ENCODE results near the gene SLC25A40. TPM values are rescaled to one million over a fixed set of nuclear protein-coding genes. Genes with fewer than 3 reads are reported as not detected.
"Not testable (repeated sequence)": the region's sequence is repeated elsewhere in the genome, so short reads cannot be mapped to it uniquely, and the experiment has no call there.

Gene SLC25A40
- polyA plus RNA-seq, 5 donors, result 22.7 to 48.1 (median 41.9) TPM

DNA sequence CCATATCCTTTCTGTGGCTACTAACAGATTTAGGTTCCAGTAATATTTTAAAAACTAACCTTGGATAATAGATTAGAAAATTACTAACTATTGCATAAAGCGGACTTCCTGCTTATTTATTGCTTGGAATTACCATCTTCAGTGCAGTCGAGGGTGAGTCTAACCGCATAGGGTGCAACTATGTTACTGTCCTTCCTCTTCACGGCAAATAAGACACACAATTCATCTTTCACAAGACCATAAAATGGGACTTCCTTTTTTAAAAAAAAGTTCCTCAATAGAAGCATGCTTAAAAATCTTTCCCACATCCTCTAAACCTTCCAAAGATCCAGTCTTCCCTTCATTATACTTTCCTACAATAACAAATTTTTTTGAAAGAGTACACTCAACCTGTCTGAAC lies 2.1 kb downstream of the SLC25A40 start:
- DNase-seq, result no peak

DNA sequence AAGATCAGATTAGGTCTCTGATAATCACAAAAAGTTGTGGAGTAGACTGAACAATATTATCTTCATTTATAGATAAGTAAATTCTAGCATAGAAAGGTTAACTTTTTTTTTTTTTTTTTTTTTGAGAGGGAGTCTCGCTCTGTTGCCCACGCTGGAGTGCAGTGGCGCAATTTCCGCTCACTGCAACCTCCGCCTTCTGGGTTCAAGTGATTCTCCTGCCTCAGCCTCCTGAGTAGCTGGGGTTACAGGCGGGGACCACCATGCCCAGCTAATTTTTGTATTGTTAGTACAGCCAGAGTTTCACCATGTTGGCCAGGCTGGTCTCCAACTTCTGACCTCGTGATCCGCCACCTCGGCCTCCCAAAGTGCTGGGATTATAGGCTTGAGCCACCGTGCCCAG lies 2.8 kb downstream of the SLC25A40 start:
- DNase-seq, result not testable (repeated sequence)

DNA sequence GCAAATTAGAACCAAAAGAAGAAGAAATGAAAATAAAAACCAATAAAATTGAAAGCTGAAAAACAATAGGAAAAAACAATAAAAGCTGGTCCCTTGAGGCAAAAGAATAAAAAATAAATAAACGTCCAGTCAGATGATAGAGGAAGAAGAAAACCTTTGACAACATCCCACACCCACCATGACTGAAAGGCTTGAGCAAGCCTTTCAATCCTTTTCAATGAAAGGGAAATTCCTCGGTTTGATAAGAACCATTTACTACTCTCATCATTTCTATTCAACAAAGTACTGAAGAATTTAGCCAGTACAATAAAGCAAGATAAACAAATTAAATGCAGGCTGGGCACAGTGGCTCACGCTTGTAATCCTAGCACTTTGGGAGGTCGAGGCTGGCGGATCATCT lies 3.8 kb downstream of the SLC25A40 start:
- no peak for DNase-seq

DNA sequence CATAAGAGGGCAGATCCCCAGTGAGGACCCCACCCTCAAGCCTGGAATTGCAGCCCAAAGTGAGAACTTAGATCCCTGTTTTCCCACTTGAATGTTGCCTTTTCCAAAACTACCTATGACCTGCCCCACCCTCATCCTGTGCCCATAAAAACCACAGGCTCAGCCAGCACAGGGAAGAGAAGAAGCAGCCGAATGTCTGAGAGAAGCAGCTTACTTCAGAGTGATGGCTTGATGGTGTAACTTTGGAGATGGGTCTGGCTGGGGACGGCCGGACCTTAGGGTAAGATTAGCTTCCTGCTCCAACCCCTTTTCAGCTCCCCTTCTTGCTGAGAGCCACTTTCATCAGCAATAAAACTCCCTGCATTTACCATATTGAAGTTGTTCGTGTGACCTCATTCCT lies 5.7 kb downstream of the SLC25A40 start:
- no peak for DNase-seq

DNA sequence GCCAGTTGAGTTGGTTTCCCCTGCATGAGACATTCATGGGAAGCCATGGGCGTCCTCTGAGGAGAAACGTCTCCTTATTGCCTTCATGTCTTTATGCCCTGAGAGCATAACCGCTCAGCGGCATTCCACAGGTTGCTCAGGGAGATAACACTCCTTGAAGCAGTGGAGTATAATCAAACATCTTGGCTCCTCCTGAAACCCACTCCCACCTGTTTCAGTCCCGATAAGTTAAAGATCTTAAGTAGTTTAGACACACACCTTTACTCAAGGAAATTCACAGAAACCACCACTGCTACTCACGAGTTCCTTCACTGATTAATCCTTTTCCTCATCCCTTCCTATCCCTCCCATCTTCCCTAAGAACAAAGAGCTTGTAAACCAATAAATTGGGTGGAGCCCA lies 9.6 kb downstream of the SLC25A40 start:
- DNase-seq, result not testable (repeated sequence)

DNA sequence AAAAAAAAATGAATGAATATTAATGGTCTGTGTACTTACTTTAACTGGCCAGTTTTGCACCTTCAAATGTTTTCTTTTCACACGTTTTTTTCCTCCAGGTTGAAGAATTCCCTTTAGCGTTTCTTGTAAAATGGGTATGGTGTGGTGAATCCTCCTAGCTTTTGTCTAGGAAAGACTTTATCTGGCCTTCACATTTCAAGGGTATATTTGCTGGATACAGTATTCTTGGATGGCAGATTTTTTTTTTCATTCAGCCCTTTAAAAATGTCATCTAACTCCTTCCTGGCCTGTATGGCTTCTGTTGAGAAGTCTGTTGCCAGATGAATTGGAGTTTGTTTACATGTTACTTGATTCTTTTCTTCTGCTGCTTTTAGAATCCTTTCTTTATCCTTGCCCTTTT lies 10.1 kb downstream of the SLC25A40 start:
- no peak for DNase-seq

DNA sequence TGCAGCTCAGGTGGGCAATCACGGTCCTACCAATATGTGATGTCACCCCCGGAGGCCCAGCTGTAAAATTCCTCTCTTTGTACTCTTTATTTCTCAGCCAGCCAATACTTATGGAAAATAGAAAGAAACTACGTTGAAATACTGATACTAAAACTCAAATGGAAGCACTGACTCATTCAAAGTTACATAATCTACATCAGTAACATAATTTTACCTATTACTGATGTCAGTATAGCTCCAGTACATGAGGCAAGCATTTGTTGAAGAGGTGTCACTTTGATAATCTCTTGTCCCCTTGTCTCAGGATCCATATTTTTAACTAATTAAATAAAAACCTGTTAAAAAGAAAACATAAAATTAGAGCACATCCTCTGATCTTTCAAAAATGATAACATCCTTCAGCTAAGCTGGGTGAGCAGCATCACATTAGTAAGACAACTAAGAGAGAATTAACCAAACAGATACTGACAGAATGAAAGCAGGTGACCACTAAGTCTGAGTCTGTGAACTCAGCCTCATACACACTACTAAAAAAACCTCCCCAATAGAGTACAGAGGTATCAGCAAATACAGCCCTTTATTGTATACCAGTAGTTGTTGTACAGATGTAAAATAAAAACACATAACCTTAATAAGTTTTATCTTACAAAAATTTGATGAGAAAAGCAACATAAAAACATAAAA lies 17.6 kb downstream of the SLC25A40 start:
- no peak for DNase-seq

DNA sequence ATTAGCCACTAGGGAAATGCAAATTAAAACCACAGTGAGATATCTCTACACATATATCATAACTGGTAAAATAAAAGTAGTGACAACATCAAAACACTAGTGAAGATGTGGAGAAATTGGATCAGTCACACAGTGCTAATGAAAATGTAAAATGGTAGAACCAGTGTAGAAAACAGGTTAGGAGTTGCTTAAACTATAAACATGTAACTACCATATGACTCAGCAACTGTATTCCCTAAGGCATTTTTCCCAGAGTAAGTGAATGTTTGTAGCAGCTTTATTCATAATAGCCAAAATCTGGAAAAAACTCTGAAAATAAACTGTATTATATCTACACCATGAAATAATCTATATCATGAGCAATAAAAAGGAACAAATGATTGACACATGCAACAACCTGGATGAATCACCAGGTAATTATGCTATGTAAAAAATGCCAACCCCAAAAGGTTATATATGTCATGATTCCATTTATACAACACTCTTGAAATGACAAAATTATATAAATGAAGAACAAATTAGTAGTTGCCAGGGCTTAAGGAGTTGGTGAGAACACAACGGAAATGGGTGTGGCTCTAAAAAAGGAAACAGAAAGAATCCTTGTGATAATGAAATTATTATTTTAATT lies 22.8 kb downstream of the SLC25A40 start:
- DNase-seq, result no peak

DNA sequence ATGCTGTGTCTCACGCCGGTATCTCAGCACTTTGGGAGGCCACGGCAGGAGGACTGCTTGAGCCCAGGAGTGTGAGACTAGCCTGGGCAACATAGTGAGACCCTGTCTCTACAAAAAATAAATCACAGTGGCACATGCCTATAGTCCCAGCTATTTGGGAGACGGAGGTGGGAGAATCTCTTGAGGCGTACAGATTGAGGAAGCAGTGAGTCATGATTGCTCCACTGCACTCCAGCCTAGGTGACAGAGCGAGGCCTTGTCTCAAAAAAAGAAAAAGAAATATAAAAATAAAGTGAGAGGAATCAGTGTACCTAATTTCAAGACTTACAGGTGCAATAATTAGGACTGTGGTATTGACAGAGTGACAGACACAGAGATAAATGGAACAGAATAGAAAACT lies 23.9 kb downstream of the SLC25A40 start:
- DNase-seq, result no peak

DNA sequence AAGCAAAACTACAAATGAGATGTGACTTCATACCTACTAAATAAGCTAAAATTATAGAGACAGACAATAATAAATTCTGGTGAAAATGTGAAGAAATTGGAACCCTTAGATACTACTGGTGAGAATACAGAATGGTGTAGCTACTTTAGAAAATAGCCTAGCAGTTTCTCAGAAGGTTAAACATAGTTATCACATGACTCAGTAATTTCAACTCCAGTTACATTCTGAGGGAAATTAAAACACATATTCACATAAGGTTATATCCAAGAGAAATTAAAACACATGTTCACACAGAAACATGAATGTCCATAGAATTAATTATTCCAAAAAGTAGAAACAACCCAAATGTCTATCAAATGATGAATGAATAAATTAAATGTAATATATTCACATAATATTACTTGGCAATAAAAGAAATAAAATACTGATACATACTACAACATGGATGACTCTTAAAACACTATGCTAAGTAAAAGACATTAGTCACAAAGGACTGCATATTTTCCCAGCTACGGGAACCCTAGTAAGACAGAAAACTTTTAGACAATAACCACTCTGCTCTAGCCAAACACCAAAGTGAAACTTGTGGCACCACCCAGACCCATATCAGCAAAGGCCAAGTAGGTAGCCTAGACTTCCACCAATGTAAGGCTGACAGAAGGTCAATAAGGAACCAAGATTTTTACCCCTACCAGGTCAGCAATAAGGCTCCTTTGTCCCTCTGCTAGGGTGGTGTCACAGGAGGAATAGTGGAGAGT lies 25.1 kb downstream of the SLC25A40 start:
- no peak for DNase-seq

DNA sequence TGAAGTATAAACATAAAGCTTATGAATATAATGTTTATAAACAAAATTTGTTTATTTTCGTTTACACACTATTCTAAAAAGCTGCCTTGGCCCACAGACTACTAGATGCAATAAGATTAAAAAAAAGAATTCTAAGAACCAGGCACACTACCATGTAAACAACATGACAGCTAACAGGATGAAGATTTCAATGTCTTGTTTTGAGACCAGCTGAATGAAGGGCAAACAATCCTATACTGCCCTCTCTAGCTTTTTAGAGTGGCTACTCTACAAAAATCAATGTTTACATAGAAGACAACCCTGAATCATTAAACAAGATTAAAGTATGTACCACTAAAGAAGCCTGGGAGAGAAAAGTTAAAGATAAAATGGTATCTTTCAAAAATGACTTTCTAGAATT lies 38.6 kb downstream of the SLC25A40 start:
- peak; percentile 2 to 13 for DNase-seq

DNA sequence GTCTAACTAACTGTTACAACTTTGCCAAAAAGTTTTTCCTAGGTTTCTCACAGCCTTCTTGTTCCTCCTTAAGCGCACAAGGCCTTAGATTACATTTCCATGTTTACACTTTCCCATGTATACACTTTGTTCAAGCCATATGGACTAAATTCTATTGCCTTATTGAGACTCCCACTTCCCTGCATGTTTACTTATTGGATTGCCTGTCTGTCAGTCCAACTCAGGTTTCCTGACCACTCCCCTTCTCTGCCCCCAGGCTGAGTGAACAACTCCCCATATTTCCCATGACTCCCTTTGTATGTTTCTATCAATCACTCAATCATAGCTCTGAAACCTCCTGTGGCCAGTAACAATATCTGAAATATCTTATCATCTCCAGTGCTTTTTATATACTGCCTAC lies 43.0 kb downstream of the SLC25A40 start:
- DNase-seq, result no peak

DNA sequence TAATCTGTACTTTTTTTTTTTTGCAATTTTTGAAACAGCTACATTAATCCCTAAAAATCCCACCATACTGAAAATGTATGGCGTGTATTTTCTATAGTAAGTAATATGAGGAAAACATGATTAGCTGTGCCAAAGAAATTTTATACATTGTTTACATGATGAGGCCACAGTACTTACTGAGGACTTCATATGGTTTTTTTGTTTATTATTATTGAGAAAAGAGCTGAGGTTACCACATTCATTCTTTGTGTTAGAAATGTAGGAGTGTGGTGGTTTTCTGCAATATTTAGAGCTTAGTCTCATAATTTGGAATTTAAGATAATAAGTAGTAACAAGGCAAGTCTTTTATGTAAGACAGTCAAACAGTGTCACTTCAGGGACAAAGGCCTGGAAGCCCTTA lies 45.1 kb downstream of the SLC25A40 start:
- peak in 1 of 2 donors; percentile 2 for DNase-seq

DNA sequence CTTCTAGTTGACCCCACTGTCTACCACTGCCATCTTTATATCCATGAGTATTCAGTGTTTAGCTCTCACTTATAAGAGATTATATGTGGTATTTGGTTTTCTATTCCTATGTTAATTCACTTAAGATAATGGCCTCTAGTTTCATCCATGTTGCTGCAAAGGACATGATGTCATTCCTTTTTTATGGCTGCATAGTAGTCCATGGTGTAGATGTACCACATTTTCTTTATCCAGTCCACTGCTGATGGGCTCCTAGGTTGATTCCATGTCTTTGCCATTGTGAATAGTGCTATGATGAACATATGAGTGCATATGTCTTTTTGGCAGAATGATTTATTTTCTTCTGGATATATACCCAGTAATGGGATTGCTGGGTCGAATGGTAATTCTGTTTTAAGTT lies 47.8 kb downstream of the SLC25A40 start:
- DNase-seq, result not testable (repeated sequence)

DNA sequence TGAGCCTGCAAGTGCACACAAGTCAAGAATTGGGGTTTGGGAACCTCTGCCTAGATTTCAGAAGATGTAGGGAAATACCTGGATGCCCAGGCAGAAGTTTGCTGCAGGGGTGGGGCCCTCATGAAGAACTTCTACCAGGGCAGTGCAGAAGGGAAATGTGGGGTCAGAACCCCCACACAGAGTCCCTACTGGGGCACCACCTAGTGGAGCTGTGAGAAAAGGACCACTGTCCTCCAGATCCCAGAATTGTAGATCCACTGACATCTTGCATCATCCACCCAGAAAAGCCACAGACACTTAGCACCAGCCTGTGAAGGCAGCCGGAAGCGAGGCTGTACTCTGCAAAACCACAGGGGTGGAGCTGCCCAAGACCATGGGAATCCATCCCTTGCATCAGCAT lies 50.8 kb downstream of the SLC25A40 start:
- DNase-seq, result not testable (repeated sequence)

DNA sequence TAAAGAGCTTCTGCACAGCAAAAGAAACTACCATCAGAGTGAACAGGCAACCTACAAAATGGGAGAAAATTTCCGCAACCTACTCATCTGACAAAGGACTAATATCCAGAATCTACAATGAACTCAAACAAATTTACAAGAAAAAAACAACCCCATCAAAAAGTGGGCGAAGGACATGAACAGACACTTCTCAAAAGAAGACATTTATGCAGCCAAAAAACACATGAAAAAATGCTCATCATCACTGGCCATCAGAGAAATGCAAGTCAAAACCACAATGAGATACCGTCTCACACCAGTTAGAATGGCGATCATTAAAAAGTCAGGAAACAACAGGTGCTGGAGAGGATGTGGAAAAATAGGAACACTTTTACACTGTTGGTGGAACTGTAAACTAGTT lies 54.1 kb downstream of the SLC25A40 start:
- DNase-seq, result not testable (repeated sequence)

DNA sequence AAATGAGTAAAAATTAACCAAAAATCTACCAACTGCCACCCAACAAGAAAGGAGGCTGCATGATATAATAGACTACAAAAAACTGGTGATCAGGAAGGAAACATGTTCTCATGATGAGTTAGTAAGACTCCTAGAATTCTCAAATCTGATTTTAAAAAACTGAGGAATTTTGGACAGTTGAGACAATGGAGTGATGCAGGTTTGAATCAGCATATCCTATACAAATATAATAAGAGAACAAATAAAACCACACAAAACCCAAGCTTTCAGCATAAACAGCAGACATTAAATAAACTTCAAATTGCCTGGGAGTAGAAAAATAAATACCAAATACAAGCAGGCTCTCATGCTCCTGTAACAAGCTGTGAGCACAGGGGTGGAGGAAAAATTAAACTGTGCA lies 57.8 kb downstream of the SLC25A40 start:
- no peak for DNase-seq

DNA sequence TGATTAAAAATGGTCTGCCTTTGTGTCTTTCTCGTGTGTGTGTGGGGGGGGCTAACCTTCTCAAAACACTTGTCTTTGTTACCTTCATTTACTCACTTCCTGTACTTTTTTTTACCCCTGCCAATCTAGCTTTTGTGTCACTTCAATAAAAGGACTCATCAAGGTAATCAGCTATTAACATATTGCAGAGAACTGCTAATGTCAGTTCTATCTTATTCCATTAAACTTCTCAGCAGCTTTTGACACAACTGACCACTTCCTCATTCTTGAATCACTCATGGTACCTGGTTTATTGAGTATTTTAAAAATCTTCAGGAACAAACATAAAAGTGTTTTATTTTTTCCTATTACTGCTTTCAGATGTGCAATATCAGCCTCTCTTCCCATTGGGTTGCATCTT lies 59.8 kb downstream of the SLC25A40 start:
- no peak for DNase-seq

DNA sequence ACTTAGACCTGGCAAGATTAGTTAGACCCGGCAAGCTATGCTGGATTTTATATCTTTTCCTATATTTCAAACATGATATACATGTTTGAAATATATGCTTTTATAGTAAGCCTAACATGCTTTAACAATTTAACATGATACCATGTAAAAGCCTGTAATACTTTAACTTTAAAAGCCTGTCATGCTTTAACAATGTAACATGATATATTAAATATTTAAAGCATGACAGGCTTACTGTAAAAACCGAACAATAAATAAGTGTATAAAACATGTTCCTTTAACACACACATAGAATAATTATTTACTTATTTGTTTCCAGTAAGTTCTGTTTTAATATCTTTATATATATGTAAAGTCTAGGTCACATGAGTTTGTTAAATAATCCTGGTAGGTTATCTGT lies 65.4 kb downstream of the SLC25A40 start:
- DNase-seq, result no peak

DNA sequence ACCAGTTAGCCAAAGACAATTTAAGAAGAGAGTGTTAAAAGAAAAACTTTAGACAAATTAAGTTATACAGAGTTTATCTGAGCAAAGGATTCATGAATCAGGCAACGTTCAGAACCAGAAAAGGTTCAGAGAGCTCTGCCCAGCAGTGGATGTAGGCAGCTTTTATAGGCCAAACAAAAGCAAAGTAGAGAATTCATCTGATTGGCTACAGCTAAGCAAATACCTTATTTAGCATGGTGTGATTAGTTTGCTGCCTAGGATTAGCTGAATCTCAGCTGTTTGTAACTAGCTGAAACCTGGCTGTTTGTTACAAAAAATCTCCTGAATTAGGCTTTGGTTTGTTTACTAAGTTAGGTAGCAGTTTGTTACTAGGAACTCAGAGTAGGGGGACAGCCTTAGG lies 66.0 kb downstream of the SLC25A40 start:
- DNase-seq, result no peak

DNA sequence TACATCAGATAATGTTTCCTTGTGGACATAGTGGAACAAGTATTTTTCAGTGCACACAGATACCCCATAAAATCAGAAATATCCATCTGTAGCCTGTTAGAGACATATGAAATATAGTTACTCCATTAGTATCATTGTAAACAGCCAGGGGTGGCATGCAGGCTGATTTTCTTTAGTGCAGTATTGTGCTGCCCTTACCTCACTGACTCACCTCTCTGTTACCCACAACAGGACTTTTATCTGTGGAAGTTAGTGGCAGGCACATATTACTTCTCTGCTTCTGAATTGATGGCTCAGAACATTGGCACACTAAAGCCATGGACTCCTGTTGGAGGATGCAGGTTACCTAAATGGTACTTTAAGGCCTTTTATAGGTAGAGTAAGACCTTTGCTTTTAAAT lies 70.0 kb downstream of the SLC25A40 start:
- no peak for DNase-seq

DNA sequence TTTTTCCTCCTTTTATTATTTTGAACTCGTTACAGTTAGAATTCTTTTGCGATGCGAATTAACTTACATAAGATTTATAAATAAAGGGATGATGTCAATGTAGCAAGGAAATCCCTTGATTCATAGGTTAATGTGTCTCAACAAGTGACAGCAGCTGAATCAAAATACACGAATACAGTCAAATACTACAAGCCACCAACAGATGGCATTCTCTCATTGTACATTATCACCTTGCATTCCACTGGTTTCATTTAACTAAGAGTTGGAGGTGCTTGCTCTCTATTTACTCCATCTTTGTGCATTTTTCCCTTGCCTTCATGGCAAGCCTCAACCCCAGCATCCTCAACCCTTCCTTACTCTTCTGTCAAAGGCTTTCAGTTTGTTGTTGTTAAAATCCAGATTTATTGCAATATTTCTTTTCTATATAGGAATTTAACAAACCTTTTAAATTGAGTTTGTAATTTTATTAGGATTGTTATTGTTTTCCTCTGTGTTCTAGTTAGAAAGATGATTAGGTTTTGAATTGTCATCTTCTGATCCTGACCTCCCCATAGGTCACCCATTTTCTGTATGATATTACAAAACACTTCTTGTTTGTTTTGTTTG lies 78.3 kb downstream of the SLC25A40 start:
- peak; percentile 9 to 34 for DNase-seq

DNA sequence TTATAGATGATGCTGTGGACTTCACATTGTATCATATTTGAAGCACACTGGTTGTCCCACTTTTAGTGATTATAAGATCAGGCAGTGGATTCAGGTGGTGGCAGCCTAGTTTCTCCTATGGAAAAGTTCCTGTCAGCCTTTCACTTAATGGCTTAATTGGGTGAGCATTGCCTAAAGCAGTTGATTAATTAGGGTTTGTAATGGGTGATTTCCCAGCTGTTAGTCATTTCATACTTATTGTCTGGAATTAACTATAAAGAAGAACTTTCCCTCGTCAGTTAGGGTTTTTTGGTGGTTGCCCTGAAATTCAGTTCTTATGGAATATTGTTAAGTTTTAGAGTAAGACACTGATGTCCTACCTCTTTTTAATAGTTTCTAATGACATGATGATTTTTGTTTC lies 78.8 kb downstream of the SLC25A40 start:
- DNase-seq, result no peak
